Psoas muscle (tissue), 8 donors: ENCODE measurements around the gene SH3TC1. TPM values are rescaled to one million over a fixed set of nuclear protein-coding genes. Genes with fewer than 3 reads are reported as not detected.
A peak's percentile ranks its signal among the peaks of the same experiment; 100 is the strongest.

Source experiments
- ATAC-seq, 4 donors: fragments of 200-7000 bp; cut with Tn5 transposase; one replicate each; pipeline ENCODE4 v1.9.1; 2020; ENCODE audit warnings: moderate library complexity in 3 of 4, mild to moderate bottlenecking in 2 of 4
- DNase-seq, 2 donors: peaks; one replicate each; pipeline ENCODE4 v3.0.0-alpha.2; 2020
- H3K27ac ChIP-seq: fragments of 200-600 bp; one replicate; pipeline ENCODE4 v1.8.0; 2022
- H3K27me3 ChIP-seq, 3 donors: fragments of 200-600 bp in 1 of 3; one replicate each; pipeline versions ENCODE4 v1.6.1 to v1.8.0; 2013 to 2022; ENCODE audit warnings: low read length in 2 of 3, mild to moderate bottlenecking in 2 of 3, moderate library complexity in 1 of 3; ENCODE audit not compliant: insufficient read depth in 3 of 3
- H3K36me3 ChIP-seq, 2 donors: fragments of 200-600 bp in 1 of 2; one replicate each; pipeline versions ENCODE4 v1.6.1 to v1.8.0; 2013 to 2022; ENCODE audit warnings: low read depth in 1 of 2, mild to moderate bottlenecking in 1 of 2, moderate library complexity in 1 of 2; ENCODE audit not compliant: insufficient read depth in 1 of 2
- H3K4me1 ChIP-seq: fragments of 200-600 bp; one replicate; pipeline ENCODE4 v1.8.0; 2022
- H3K4me3 ChIP-seq: fragments of 200-600 bp; one replicate; pipeline ENCODE4 v1.8.0; 2022; ENCODE audit warnings: mild to moderate bottlenecking
- H3K9me3 ChIP-seq: fragments of 200-600 bp; one replicate; pipeline ENCODE4 v1.8.0; 2022
- CTCF ChIP-seq: fragments of 200-600 bp; IDR thresholded peaks from one replicate; pipeline ENCODE4 v1.8.0; 2022; ENCODE audit warnings: antibody characterized with exemption
- WGBS, 3 donors: extraction: QIAGEN DNeasy Blood & Tissue Kit; methylation state at CpG; one replicate each; pipeline versions ENCODE4 v1.1.6 to v1.1.7; 2013; 5-methylcytosine and 5-hydroxymethylcytosine counted together
- intact Hi-C, 2 donors: fragments of 100-400 bp; cut with DNase I; formaldehyde crosslinking; loops; one replicate each; pipeline versions ENCODE4 v1.11.0 to v1.14.2; 2022
- polyA plus RNA-seq, 3 donors: library from polyadenylated mRNA; stranded (reverse); fragments of 200-250 nt; gene quantifications; one replicate each; pipeline ENCODE4 v1.2.3, GENCODE V29; 2013
- total RNA-seq, 4 donors: library from RNA; stranded (reverse); fragmentation: NEBNext Ultra II Directional in 2 of 4; extraction: Animal tissue kit (Norgen Biotek cat#: 25700) in 2 of 4; gene quantifications; one replicate each; pipeline versions ENCODE4 v1.2.1 to v1.2.4, GENCODE V29; 2021 to 2023
- donor health status: healthy with polysubstance abuse.
- donor health status: DM: no; HTN: no; CAD: no; lungs with moderate emphysema.
- donor health status: Bipolar disorder and iron deficiency.
- donor health status: healthy.
- donor health status: DM: yes; HTN: yes; CAD: no.
- donor health status: DM: no; HTN: no; CAD: no.
- donor health status: DM: no; HTN: no; CAD: no.
- donor health status: DM: yes; HTN: yes; CAD: no.

SH3TC1 gene
- total and polyA plus RNA-seq, 7 donors = 1.9 to 7.9 (median 4.7) TPM

- DNase-seq (no peak), ATAC-seq (no peak)
- intact Hi-C loops = loop anchor here in 1 of 2 donors (2.0 to 5.0 kb wide), 3 partner anchors 24 to 62 kb away; no protein-coding TSS in a partner anchor
- Histone ChIP-seq H3K9me3 (peaks cover 8% of the 10 kb centered on the region), H3K27me3 (no peaks in the 10 kb centered on the region), H3K4me1 (peaks cover 63% of the 10 kb centered on the region), H3K27ac (peak overlapping the region; percentile 97), H3K36me3 (no peaks in the 10 kb centered on the region), H3K4me3 (no peak overlapping the region)
- no peak for TF ChIP-seq CTCF
- 86 to 92% (median 89%) methylated on average over 10 of the region's 10 CpGs for WGBS, 3 donors
Observed at GRCh38 chr4:8164687-8165086, 34.4 kb upstream of the SH3TC1 start.

- no peak overlapping the region for H3K4me3 ChIP-seq
- H3K27me3 ChIP-seq = no peaks in the 10 kb centered on the region
- peak; percentile 72 to 91 for DNase-seq
- H3K9me3 ChIP-seq = peaks cover 8% of the 10 kb centered on the region
- peak; percentile 36 for TF ChIP-seq CTCF
- ATAC-seq = peak; percentile 72 to 80 (median 75)
- peak overlapping the region; percentile 97 for H3K27ac ChIP-seq
- intact Hi-C loops = loop anchor here in 1 of 2 donors (2.0 to 5.0 kb wide), 3 partner anchors 23 to 63 kb away; no protein-coding TSS in a partner anchor
- peaks cover 62% of the 10 kb centered on the region for H3K4me1 ChIP-seq
- no peaks in the 10 kb centered on the region for H3K36me3 ChIP-seq
- 17 to 53% (median 24%) methylated on average over 6 of the region's 6 CpGs for WGBS, 3 donors
Observed at GRCh38 chr4:8165374-8165896, 33.7 kb upstream of the SH3TC1 start.

GRCh38 chr4:8167291-8167690 is 31.8 kb upstream of the SH3TC1 start:
- Histone ChIP-seq H3K4me1 (peaks cover 72% of the 10 kb centered on the region), H3K9me3 (peaks cover 8% of the 10 kb centered on the region), H3K36me3 (no peaks in the 10 kb centered on the region), H3K27ac (peak overlapping the region; percentile 97), H3K27me3 (no peaks in the 10 kb centered on the region), H3K4me3 (no peak overlapping the region)
- intact Hi-C loops = loop anchor here in 1 of 2 donors (5.0 kb wide), 1 partner anchor 65 kb away; no protein-coding TSS in a partner anchor
- 41 to 50% (median 46%) methylated on average over 2 of the region's 2 CpGs for WGBS, 3 donors
- no peak for ATAC-seq
- TF ChIP-seq CTCF = no peak
- no peak for DNase-seq

- no peak overlapping the region for H3K4me3 ChIP-seq
- peak in 1 of 2 donors; percentile 60 for DNase-seq
- H3K36me3 ChIP-seq = no peaks in the 10 kb centered on the region
- WGBS, 3 donors = 45 to 60% (median 54%) methylated on average over 2 of the region's 2 CpGs
- H3K27me3 ChIP-seq = no peaks in the 10 kb centered on the region
- TF ChIP-seq CTCF = no peak
- peak overlapping the region; percentile 97 for H3K27ac ChIP-seq
- no peak for ATAC-seq
- peaks cover 68% of the 10 kb centered on the region for H3K4me1 ChIP-seq
- peaks cover 8% of the 10 kb centered on the region for H3K9me3 ChIP-seq
- intact Hi-C loops = loop anchor here in 1 of 2 donors (5.0 kb wide), 1 partner anchor 66 kb away; no protein-coding TSS in a partner anchor
Observed at GRCh38 chr4:8167815-8168214, 31.3 kb upstream of the SH3TC1 start.
